ENCODE measurements around the gene FHIP1A.
A peak's percentile ranks its signal among the peaks of the same experiment; 100 is the strongest.
"Not testable (repeated sequence)": the region's sequence is repeated elsewhere in the genome, so short reads cannot be mapped to it uniquely, and the experiment has no call there.

Gene FHIP1A

GRCh38 chr4:151408630-151409469, at the start of gene FHIP1A:
Gene FHIP1A, plus strand, starts transcription at chr4:151409176. Its CDS starts 157,084 bp downstream, at chr4:151566260.
- peak; percentile 90 for DNase-seq

- peak; percentile 25 for DNase-seq
Measured at GRCh38 chr4:151359576-151359975, 49.4 kb upstream of the FHIP1A start.

- no peak for DNase-seq
Measured at GRCh38 chr4:151361126-151361525, 47.9 kb upstream of the FHIP1A start.

GRCh38 chr4:151361966-151362365, 47.0 kb upstream of the FHIP1A start:
- no peak for DNase-seq

GRCh38 chr4:151362404-151363164, 46.4 kb upstream of the FHIP1A start:
- peak; percentile 86 for DNase-seq

- no peak for DNase-seq
Measured at GRCh38 chr4:151376540-151376939, 32.4 kb upstream of the FHIP1A start.

- no peak for DNase-seq
Measured at GRCh38 chr4:151389311-151389710, 19.7 kb upstream of the FHIP1A start.

GRCh38 chr4:151389799-151390198, 19.2 kb upstream of the FHIP1A start:
- not testable (repeated sequence) for DNase-seq

GRCh38 chr4:151395873-151396272, 13.1 kb upstream of the FHIP1A start:
- DNase-seq: no peak

- no peak for DNase-seq
Measured at GRCh38 chr4:151400343-151400742, 8.6 kb upstream of the FHIP1A start.

- DNase-seq: no peak
Measured at GRCh38 chr4:151401739-151402138, 7.2 kb upstream of the FHIP1A start.

GRCh38 chr4:151402145-151402865, 6.7 kb upstream of the FHIP1A start:
- no peak for DNase-seq

GRCh38 chr4:151403656-151404055, 5.3 kb upstream of the FHIP1A start:
- DNase-seq: no peak

- DNase-seq: not testable (repeated sequence)
Measured at GRCh38 chr4:151404802-151405201, 4.2 kb upstream of the FHIP1A start.

- DNase-seq: no peak
Measured at GRCh38 chr4:151407018-151407417, 2.0 kb upstream of the FHIP1A start.

- DNase-seq: no peak
Measured at GRCh38 chr4:151407466-151408379, 1.3 kb upstream of the FHIP1A start.

GRCh38 chr4:151408380-151408629, 671 bp upstream of the FHIP1A start:
- DNase-seq: no peak

GRCh38 chr4:151409470-151410313, 716 bp downstream of the FHIP1A start:
- DNase-seq: no peak

- no peak for DNase-seq
Measured at GRCh38 chr4:151415978-151416377, 7.0 kb downstream of the FHIP1A start.

- DNase-seq: no peak
Measured at GRCh38 chr4:151417164-151417571, 8.2 kb downstream of the FHIP1A start.

GRCh38 chr4:151417766-151418376, 8.9 kb downstream of the FHIP1A start:
- DNase-seq: no peak

All from COR-L47 (cell line).